ENCODE data around the gene BPHL. TPM values are rescaled to one million over a fixed set of nuclear protein-coding genes. Genes with fewer than 3 reads are reported as not detected.
"Not testable (repeated sequence)": the region's sequence is repeated elsewhere in the genome, so short reads cannot be mapped to it uniquely, and the experiment has no call there.

The BPHL gene
- total and polyA plus RNA-seq, 2 donors (not counting 1 experiment from before 2014, with no cell fraction given) = 10.3 to 14.3 TPM

DNA sequence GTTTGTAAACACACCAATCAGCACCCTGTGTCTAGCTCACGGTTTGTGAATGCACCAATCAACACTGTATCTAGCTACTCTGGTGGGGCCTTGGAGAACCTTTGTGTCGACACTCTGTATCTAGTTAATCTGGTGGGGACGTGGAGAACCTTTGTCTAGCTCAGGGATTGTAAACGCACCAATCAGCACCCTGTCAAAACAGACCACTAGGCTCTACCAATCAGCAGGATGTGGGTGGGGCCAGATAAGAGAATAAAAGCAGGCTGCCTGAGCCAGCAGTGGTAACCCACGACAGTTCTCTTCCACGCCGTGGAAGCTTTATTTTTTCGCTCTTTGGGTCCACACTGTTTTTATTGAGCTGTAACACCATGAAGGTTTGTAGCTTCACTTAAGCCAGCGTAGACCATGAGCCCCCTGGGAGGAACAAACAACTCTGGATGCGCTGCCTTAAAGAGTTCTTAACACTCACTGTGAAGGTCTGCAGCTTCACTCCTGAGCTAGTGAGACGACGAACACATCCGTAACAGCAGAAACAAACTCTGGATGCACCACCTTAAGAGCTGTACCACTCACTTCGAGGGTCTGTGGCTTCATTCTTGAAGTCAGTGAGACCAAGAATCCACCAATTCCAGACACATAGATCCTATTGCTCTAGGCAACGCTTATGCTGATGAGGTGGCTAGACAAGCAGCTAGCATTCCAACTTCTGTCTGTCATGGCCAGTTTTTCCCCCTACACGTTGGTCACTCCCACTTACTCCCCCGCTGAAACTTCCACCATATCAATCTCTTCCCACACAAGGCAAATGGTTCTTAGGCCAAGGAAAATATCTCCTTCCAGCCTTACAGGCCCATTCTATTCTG, 53.0 kb downstream of the BPHL start:
- POLR2A ChIA-PET; H3K4me1 Mint-ChIP-seq; H2AFZ ChIP-seq (ENCODE audit: insufficient read depth, low read depth, low read length, poor library complexity, severe bottlenecking); H3K4me1 ChIP-seq (ENCODE audit: control insufficient read depth in 2 of 2, insufficient read depth in 2 of 2, low read length in 2 of 2); DNase-seq; H3K9me3 Mint-ChIP-seq (ENCODE audit: insufficient read depth); H3K27me3 ChIP-seq (replicated peaks in 1 of 4; ENCODE audit: control extremely low read depth in 1 of 4, control insufficient read depth in 3 of 4, insufficient read depth in 4 of 4, low read length in 3 of 4); H3K27ac ChIP-seq (ENCODE audit: low read length in 2 of 2); H3K27me3 Mint-ChIP-seq; H3K27ac Mint-ChIP-seq; H3K79me2 ChIP-seq (ENCODE audit: control insufficient read depth, insufficient read depth, low read length); H3K9ac ChIP-seq (ENCODE audit: low read length); ATAC-seq (ENCODE audit: low read depth); H4K20me1 ChIP-seq (ENCODE audit: control insufficient read depth, insufficient read depth, low read length, poor library complexity, severe bottlenecking); H3K4me3 Mint-ChIP-seq; H3K9me3 ChIP-seq (ENCODE audit: control extremely low read depth in 1 of 3, control insufficient read depth in 2 of 3, insufficient read depth in 1 of 3, low read length in 2 of 3); intact Hi-C loops (cut with micrococcal nuclease); H3K4me2 ChIP-seq (replicated peaks; ENCODE audit: low read depth, low read length, poor library complexity, severe bottlenecking); H3K4me3 ChIP-seq (ENCODE audit: control extremely low read depth in 1 of 5, extremely low read depth in 1 of 5, insufficient read depth in 1 of 5, low read depth in 2 of 5, low read length in 4 of 5); H3K36me3 ChIP-seq (replicated peaks in 1 of 2; ENCODE audit: control extremely low read depth in 1 of 2, control insufficient read depth in 1 of 2, extremely low read depth in 1 of 2, insufficient read depth in 2 of 2, low read length in 1 of 2): not testable (repeated sequence)
- WGBS (ENCODE audit: insufficient coverage) = 94% methylated on average over 14 of the region's 17 CpGs
- CTCF ChIA-PET = interaction anchor here (1.4 kb wide), 1 partner anchor 9 kb away, joined by 3 read pairs; no protein-coding TSS in a partner anchor

GRCh38 chr6:3172789-3173188, 54.3 kb downstream of the BPHL start:
- H2AFZ ChIP-seq (ENCODE audit: insufficient read depth, low read depth, low read length, poor library complexity, severe bottlenecking); H3K4me3 ChIP-seq (ENCODE audit: control extremely low read depth in 1 of 5, extremely low read depth in 1 of 5, insufficient read depth in 1 of 5, low read depth in 2 of 5, low read length in 4 of 5); ATAC-seq (ENCODE audit: low read depth); H3K4me1 ChIP-seq (ENCODE audit: control insufficient read depth in 2 of 2, insufficient read depth in 2 of 2, low read length in 2 of 2); H3K4me1 Mint-ChIP-seq; H3K27ac ChIP-seq (ENCODE audit: low read length in 2 of 2); H4K20me1 ChIP-seq (ENCODE audit: control insufficient read depth, insufficient read depth, low read length, poor library complexity, severe bottlenecking); DNase-seq; H3K79me2 ChIP-seq (ENCODE audit: control insufficient read depth, insufficient read depth, low read length); H3K4me2 ChIP-seq (replicated peaks; ENCODE audit: low read depth, low read length, poor library complexity, severe bottlenecking); H3K27ac Mint-ChIP-seq; H3K9ac ChIP-seq (ENCODE audit: low read length); H3K36me3 ChIP-seq (replicated peaks in 1 of 2; ENCODE audit: control extremely low read depth in 1 of 2, control insufficient read depth in 1 of 2, extremely low read depth in 1 of 2, insufficient read depth in 2 of 2, low read length in 1 of 2); H3K9me3 ChIP-seq (ENCODE audit: control extremely low read depth in 1 of 3, control insufficient read depth in 2 of 3, insufficient read depth in 1 of 3, low read length in 2 of 3); H3K9me3 Mint-ChIP-seq (ENCODE audit: insufficient read depth); H3K27me3 ChIP-seq (replicated peaks in 1 of 4; ENCODE audit: control extremely low read depth in 1 of 4, control insufficient read depth in 3 of 4, insufficient read depth in 4 of 4, low read length in 3 of 4); intact Hi-C loops (cut with micrococcal nuclease); POLR2A ChIA-PET; H3K27me3 Mint-ChIP-seq; H3K4me3 Mint-ChIP-seq: not testable (repeated sequence)
- CTCF ChIA-PET = interaction anchor here (1.4 kb wide), 1 partner anchor 10 kb away, joined by 3 read pairs; no protein-coding TSS in a partner anchor
- 96% methylated on average over 2 of the region's 4 CpGs for WGBS (ENCODE audit: insufficient coverage)

- H4K20me1 ChIP-seq (ENCODE audit: control insufficient read depth, insufficient read depth, low read length, poor library complexity, severe bottlenecking); DNase-seq; H3K27me3 ChIP-seq (replicated peaks in 1 of 4; ENCODE audit: control extremely low read depth in 1 of 4, control insufficient read depth in 3 of 4, insufficient read depth in 4 of 4, low read length in 3 of 4); H3K9ac ChIP-seq (ENCODE audit: low read length); H3K4me3 Mint-ChIP-seq; POLR2A ChIA-PET; H3K36me3 ChIP-seq (replicated peaks in 1 of 2; ENCODE audit: control extremely low read depth in 1 of 2, control insufficient read depth in 1 of 2, extremely low read depth in 1 of 2, insufficient read depth in 2 of 2, low read length in 1 of 2); H3K27ac ChIP-seq (ENCODE audit: low read length in 2 of 2); H3K9me3 ChIP-seq (ENCODE audit: control extremely low read depth in 1 of 3, control insufficient read depth in 2 of 3, insufficient read depth in 1 of 3, low read length in 2 of 3); H3K27ac Mint-ChIP-seq; H3K4me1 ChIP-seq (ENCODE audit: control insufficient read depth in 2 of 2, insufficient read depth in 2 of 2, low read length in 2 of 2); H3K4me1 Mint-ChIP-seq; CTCF ChIA-PET; H3K4me2 ChIP-seq (replicated peaks; ENCODE audit: low read depth, low read length, poor library complexity, severe bottlenecking); ATAC-seq (ENCODE audit: low read depth); H2AFZ ChIP-seq (ENCODE audit: insufficient read depth, low read depth, low read length, poor library complexity, severe bottlenecking); H3K27me3 Mint-ChIP-seq; H3K79me2 ChIP-seq (ENCODE audit: control insufficient read depth, insufficient read depth, low read length); intact Hi-C loops (cut with micrococcal nuclease); H3K4me3 ChIP-seq (ENCODE audit: control extremely low read depth in 1 of 5, extremely low read depth in 1 of 5, insufficient read depth in 1 of 5, low read depth in 2 of 5, low read length in 4 of 5); H3K9me3 Mint-ChIP-seq (ENCODE audit: insufficient read depth): not testable (repeated sequence)
- WGBS (ENCODE audit: insufficient coverage) = 95% methylated on average over 9 of the region's 11 CpGs
Observed at GRCh38 chr6:3173636-3174089, 55.2 kb downstream of the BPHL start.
